ENCODE measurements around the gene TLCD2.
"Not testable (repeated sequence)": the region's sequence is repeated elsewhere in the genome, so short reads cannot be mapped to it uniquely, and the experiment has no call there.

The TLCD2 gene

DNA sequence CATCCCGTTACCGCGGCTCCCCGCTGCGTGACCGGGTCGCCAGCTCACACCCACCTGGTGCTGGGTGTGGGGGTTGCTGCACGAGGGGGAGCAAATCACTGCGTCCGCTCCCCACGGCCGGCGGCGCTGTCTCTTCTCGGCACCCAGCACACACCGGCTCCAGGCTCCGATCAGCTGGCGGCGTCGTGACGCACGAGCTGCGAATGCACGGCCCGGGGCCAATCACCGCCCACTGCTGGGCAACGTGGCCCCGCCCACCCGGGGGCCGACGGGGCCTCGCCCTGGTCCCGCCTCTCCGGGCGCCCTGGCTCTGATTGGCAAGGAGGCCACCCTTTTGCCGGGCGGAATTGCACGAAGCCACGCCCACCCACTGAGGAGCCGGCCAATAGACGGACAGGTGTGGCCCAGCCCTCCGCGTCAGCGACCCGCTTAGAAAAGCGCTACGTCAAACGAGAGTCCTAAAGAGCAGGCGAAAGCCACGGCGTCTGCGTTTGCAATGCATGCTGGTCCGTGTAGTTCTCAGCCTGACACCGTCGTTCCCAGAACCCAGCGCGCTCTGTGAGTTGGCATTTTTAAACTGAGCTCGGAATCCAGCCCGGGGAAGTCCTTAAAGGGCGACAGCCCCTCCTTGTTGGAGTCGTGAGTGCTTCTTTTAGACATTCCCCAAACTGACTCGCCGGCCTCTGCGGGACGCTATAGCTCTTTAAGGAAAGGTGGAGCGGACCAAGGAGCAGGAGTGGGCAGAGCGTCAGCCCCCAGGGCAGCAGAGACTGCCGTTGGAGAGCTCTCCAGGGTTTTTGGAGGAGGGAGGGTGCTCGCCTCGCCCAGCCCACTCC lies 6.1 kb upstream of the TLCD2 start:
- peak; percentile 98 for DNase-seq (ENCODE audit: low spot score)

GRCh38 chr17:1715803-1716075 lies 5.6 kb upstream of the TLCD2 start:
- DNase-seq (ENCODE audit: low spot score) = no peak

- DNase-seq (ENCODE audit: low spot score) = peak; percentile 89
Measured at GRCh38 chr17:1714980-1715802, 5.0 kb upstream of the TLCD2 start.

GRCh38 chr17:1714427-1714979 lies 4.3 kb upstream of the TLCD2 start:
- peak; percentile 93 for DNase-seq (ENCODE audit: low spot score)

- no peak for DNase-seq (ENCODE audit: low spot score)
Measured at GRCh38 chr17:1713878-1714426, 3.8 kb upstream of the TLCD2 start.

- DNase-seq (ENCODE audit: low spot score) = no peak
Measured at GRCh38 chr17:1713160-1713877, 3.1 kb upstream of the TLCD2 start.

DNA sequence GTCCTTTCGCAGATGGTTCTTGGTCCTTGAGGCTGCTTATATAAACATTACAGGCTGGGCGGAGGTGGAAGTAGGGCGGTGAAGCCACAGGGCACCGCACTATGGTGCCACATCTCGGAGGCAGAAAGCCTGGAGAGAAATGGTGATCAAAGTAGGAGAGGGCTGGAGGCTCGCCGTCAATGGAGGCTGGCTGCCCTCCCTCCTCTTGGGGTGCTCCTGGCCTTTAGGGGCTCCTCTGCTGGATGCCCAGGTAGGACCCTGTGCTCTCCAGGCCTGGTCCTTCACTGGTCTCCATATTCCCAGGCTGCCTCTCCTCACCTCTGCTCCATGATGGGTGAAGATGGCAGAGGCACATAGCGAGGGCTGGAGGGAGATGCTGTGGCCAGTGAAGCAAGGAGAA lies 2.1 kb upstream of the TLCD2 start:
- no peak for DNase-seq (ENCODE audit: low spot score)

DNA sequence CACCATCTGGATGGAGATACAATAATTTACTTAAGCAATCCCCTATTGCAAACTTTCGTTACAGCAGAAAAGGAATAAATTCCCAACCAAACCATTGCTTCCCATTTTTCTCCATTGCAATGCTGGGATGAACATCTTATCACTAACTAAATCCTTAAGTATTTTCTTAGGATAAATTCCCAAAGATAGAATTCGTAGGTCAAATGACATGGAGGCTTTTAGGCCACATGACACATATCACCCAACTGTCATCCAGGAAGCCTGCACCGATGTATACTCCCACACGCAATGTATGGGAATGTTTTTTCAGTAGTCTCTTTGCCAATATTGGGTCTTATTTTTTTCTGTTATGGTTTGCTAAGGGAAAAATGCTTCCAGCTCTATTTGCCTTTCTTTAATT lies 1.6 kb upstream of the TLCD2 start:
- DNase-seq (ENCODE audit: low spot score) = no peak

DNA sequence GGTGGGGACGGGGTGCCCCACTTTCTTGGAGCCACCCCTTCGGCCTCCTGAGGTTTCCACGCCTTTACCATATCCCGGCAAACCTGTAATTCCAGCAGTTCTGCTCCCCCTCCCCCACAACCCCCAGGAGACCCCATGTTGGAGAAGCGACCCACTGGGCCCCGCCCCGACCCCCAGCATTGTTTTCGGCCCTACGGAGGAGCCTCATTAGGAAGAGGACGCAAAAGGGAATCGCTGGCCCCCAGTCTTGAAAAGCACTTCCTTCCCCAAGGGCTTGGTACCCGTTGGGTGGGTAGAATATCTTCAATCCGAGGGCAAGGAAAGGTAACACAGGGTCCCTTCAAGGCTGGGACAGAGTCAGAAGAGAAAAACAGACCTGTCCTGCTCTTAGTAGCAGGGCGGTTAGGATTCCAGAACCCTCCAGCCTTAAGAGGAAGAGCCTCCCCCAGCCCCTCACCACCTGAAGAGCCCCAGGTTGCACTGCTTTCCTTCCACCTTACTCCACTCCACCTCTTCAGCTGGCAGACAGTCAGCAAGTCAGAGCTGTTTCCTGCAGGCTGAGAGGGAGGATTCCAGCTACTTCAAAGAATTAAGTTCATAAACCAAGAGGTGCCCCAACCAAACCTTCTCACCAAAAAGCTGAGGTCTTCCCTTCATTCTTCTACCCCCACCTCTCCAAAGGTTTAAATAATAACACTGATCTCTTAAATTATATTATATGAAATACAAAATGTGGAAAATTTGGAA lies 803 bp upstream of the TLCD2 start:
- no peak for DNase-seq (ENCODE audit: low spot score)

GRCh38 chr17:1709403-1709951 lies 700 bp downstream of the TLCD2 start:
- peak; percentile 35 for DNase-seq (ENCODE audit: low spot score)

GRCh38 chr17:1708791-1709346 lies 1.3 kb downstream of the TLCD2 start:
- not testable (repeated sequence) for DNase-seq (ENCODE audit: low spot score)

DNA sequence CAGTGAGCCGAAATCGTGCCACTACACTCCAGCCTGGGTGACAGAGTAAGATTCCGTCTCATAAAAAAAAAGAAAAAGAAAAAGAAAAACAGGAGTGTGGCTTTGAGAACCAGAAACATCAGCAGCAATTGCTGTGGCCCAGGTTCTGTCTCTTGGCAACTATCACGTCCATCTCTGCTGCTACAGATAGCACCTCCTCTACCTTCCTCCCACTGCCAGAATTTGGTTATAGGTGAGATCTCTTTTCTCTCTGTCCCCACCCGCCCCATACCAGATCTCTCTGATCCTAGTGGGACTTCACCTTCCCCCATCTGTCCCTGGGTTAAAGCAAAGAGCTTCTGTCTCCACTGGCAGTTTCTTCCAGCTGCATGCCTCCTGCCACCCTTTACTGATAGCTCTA lies 3.1 kb downstream of the TLCD2 start:
- DNase-seq (ENCODE audit: low spot score) = no peak

GRCh38 chr17:1705004-1705403 lies 5.2 kb downstream of the TLCD2 start:
- DNase-seq (ENCODE audit: low spot score) = no peak

DNA sequence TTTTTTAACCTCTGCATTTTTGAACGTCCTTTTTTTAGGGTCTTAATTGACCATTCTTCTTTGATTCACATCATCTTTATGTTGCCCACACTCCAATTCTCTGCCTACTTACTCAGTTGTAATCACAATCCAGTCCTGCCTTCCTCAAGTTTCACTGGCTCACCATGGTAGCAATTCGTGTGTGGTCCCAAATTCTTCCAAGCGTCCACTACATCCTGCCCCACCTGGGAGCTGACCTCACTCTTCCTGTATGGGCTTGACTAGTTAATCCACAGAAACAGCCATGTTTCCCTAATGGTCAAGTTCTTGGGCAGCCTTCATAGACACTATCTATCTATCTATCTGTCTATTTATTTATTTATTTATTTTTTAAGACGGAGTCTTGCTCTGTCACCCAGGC lies 7.1 kb downstream of the TLCD2 start:
- no peak for DNase-seq (ENCODE audit: low spot score)

DNA sequence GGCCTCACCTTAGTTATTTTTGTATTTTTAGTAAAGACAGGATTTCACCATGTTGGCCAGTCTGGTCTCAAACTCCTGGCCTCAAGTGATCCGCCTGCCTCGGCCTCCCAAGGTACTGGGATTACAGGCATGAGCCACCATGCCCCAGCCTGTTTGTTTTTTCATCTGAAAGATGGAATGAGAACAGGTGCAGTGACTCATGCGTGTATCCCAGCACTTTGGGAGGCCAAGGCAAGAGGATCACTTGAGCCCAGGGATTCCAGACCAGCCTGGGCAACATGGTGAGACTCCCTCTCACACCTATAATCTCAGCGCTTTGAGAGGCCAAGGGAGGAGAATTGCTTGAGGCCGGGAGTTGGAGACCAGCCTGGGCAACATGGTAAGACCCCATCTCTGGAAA lies 10.3 kb downstream of the TLCD2 start:
- DNase-seq (ENCODE audit: low spot score) = not testable (repeated sequence)

- DNase-seq (ENCODE audit: low spot score) = no peak
Measured at GRCh38 chr17:1697681-1698080, 12.5 kb downstream of the TLCD2 start.

GRCh38 chr17:1695365-1695764 lies 14.8 kb downstream of the TLCD2 start:
- DNase-seq (ENCODE audit: low spot score) = no peak

DNA sequence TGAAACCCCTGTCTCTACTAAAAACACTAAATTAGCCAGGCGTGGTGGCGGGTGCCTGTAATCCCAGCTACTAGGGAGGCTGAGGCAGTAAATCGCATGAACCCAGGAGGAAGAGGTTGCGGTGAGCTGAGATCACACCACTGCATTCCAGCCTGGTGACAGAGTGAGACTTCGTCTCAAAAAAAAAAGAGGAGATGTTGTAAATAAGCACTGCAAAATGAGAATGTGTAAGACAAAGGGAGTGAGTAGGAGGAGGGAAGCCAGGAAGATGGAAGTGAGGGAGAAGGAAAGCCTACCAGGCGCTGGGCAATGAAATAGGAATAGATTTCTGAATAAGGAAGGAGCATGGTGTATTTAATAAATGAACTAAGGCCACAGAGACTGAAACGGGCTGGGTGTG lies 16.8 kb downstream of the TLCD2 start:
- DNase-seq (ENCODE audit: low spot score) = no peak

DNA sequence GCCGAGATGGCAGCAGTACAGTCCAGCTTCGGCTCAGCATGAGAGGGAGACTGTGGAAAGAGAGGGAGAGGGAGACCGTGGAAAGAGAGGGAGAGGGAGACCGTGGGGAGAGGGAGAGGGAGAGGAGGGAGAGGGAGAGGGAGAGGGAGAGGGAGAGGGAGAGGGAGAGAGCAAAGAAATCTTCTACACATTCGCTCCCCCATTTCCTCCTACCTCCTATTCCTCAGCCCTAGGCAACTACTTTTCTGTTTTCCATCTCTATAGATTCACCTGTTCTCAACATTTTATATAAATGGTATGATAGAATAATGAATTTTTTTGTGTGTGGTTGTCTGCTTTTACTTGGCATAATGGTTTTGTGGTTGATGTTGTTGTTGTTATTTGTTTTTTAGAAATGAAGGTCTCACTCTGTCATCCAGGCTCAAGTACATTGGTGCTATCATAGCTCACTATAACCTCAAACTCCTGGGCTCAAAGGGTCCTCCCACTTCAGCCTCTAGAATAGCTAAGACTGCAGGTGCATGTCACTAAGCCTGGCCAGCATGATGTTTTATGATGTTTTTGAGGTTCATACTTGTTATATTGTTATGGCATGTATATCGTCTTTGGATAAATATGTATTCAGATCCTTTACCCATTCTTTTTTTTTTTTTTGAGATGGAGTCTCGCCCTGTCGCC lies 19.5 kb downstream of the TLCD2 start:
- no peak for DNase-seq (ENCODE audit: low spot score)

DNA sequence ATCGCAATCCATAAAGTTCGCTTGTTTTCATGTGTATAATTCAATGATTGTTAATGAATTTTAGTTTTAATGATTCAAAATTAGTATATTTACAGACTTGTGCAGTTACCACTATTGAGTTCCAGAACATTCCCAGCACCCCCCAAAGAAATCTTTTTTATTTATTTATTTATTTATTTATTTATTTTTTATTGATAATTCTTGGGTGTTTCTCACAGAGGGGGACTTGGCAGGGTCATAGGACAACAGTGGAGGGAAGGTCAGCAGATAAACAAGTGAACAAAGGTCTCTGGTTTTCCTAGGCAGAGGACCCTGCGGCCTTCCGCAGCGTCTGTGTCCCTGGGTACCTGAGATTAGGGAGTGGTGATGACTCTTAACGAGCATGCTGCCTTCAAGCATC lies 21.8 kb downstream of the TLCD2 start:
- DNase-seq (ENCODE audit: low spot score) = not testable (repeated sequence)

Data from AG20443 (cell line).